ENCODE measurements around the gene KDM4B. TPM values are rescaled to one million over a fixed set of nuclear protein-coding genes. Genes with fewer than 3 reads are reported as not detected.

KDM4B gene
- total RNA-seq, 4 donors from 2014 or later = 18.4 to 94.7 (median 25.6) TPM

- DNase-seq = no peak
- TF ChIP-seq POLR2A (IDR thresholded peaks at IDR 0.05) (no peak), CTCF (IDR thresholded peaks at IDR 0.05) (no peak)
- Histone ChIP-seq H3K4me3 (no peak overlapping the region), H3K27ac (no peak overlapping the region), H3K4me1 (no peaks in the 10 kb centered on the region), H3K36me3 (no peaks in the 10 kb centered on the region), H3K27me3 (no peaks in the 10 kb centered on the region), H3K9me3 (peaks cover 0 to 6% of the 10 kb centered on the region in 2 donors)
- intact Hi-C loops (cut with DNase I; ENCODE audit: low total_unique reads) = no loop called here
Measured at GRCh38 chr19:4993683-4994082, 24.8 kb downstream of the KDM4B start.

- no peak for DNase-seq
- no peaks in the 10 kb centered on the region for H3K36me3 ChIP-seq
- peaks cover 0 to 6% of the 10 kb centered on the region in 2 donors for H3K9me3 ChIP-seq
- no peak overlapping the region for H3K4me3 ChIP-seq
- TF ChIP-seq CTCF (IDR thresholded peaks at IDR 0.05) (no peak), POLR2A (IDR thresholded peaks at IDR 0.05) (no peak)
- no peak overlapping the region for H3K27ac ChIP-seq
- no peaks in the 10 kb centered on the region for H3K27me3 ChIP-seq
- H3K4me1 ChIP-seq = no peaks in the 10 kb centered on the region
- intact Hi-C loops (cut with DNase I; ENCODE audit: low total_unique reads) = no loop called here
Measured at GRCh38 chr19:4996701-4997100, 27.8 kb downstream of the KDM4B start.

GRCh38 chr19:4997297-4997696 lies 28.4 kb downstream of the KDM4B start:
- no peak for DNase-seq
- no peak for TF ChIP-seq POLR2A (IDR thresholded peaks at IDR 0.05)
- no peak for TF ChIP-seq CTCF (IDR thresholded peaks at IDR 0.05)
- H3K36me3 ChIP-seq = no peaks in the 10 kb centered on the region
- no peaks in the 10 kb centered on the region for H3K4me1 ChIP-seq
- H3K9me3 ChIP-seq = peaks cover 0 to 1% of the 10 kb centered on the region in 2 donors
- intact Hi-C loops (cut with DNase I; ENCODE audit: low total_unique reads) = no loop called here
- H3K27ac ChIP-seq = no peak overlapping the region
- H3K4me3 ChIP-seq = no peak overlapping the region
- no peaks in the 10 kb centered on the region for H3K27me3 ChIP-seq

- DNase-seq = no peak
- intact Hi-C loops (cut with DNase I; ENCODE audit: low total_unique reads) = no loop called here
Measured at GRCh38 chr19:5000120-5000611, 31.3 kb downstream of the KDM4B start.

GRCh38 chr19:5001615-5002014 lies 32.7 kb downstream of the KDM4B start:
- TF ChIP-seq POLR2A (IDR thresholded peaks at IDR 0.05) (no peak), CTCF (IDR thresholded peaks at IDR 0.05) (peak in 3 of 4 experiments; percentile 18 to 33 (median 27))
- H3K27me3 ChIP-seq = no peaks in the 10 kb centered on the region
- no peaks in the 10 kb centered on the region for H3K9me3 ChIP-seq
- no peak overlapping the region for H3K4me3 ChIP-seq
- intact Hi-C loops (cut with DNase I; ENCODE audit: low total_unique reads) = no loop called here
- H3K36me3 ChIP-seq = no peaks in the 10 kb centered on the region
- H3K4me1 ChIP-seq = no peaks in the 10 kb centered on the region
- H3K27ac ChIP-seq = no peak overlapping the region
- no peak for DNase-seq

More at GRCh38 chr19:5000120-5000611, 31.3 kb downstream of the KDM4B start:
- no peak overlapping the region for H3K4me3 ChIP-seq
- no peak overlapping the region for H3K27ac ChIP-seq
- no peaks in the 10 kb centered on the region for H3K36me3 ChIP-seq
- H3K4me1 ChIP-seq = no peaks in the 10 kb centered on the region
- H3K9me3 ChIP-seq = no peaks in the 10 kb centered on the region
- no peaks in the 10 kb centered on the region for H3K27me3 ChIP-seq
- no peak for TF ChIP-seq POLR2A (IDR thresholded peaks at IDR 0.05)
- no peak for TF ChIP-seq CTCF (IDR thresholded peaks at IDR 0.05)

Measured in uterus (tissue), 4 donors.